ENCODE results near the gene KRIT1.

KRIT1 gene

DNA sequence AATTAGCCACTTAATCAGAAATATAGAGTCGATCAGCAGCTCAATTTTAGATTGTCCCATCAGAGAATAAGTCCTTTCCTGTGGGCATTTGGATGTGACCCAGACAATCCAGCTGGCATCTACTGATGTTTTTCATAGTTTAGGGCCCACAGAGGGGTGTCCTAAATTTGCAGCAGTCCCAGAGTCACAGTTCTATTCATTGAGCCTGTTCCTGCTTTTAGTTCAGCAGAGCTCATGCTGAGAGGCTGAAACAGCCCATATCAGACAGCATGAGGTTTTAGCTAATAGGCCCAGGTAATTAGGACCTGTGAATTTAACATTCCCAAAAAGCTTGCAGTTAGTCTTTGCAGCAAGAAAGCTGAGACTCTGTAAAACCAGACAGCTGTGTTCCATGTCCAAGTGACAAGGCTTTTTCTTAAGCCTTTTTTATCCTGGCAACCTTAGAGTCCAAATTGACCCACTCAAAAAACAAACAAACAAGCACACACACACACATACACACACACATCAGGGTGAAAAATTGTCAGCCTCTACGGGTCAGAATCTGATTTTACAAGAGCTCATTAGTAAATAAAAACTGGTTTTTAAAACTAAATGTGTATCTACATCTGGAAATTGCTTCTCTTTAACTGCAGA, 33.8 kb upstream of the KRIT1 start:
- TF ChIP-seq NFIC (IDR thresholded peaks at IDR 0.05) = no peak
- no peak for TF ChIP-seq FOXM1 (IDR thresholded peaks at IDR 0.05; ENCODE audit: borderline replicate concordance, low read depth)
- no peak for TF ChIP-seq TCF12 (IDR thresholded peaks at IDR 0.05; ENCODE audit: low read depth)
- no peak for TF ChIP-seq EP300 (IDR thresholded peaks at IDR 0.05; ENCODE audit: borderline replicate concordance)
- TF ChIP-seq RAD21 (IDR thresholded peaks at IDR 0.05; ENCODE audit: low read depth) = no peak
- TF ChIP-seq, protein P1, sequence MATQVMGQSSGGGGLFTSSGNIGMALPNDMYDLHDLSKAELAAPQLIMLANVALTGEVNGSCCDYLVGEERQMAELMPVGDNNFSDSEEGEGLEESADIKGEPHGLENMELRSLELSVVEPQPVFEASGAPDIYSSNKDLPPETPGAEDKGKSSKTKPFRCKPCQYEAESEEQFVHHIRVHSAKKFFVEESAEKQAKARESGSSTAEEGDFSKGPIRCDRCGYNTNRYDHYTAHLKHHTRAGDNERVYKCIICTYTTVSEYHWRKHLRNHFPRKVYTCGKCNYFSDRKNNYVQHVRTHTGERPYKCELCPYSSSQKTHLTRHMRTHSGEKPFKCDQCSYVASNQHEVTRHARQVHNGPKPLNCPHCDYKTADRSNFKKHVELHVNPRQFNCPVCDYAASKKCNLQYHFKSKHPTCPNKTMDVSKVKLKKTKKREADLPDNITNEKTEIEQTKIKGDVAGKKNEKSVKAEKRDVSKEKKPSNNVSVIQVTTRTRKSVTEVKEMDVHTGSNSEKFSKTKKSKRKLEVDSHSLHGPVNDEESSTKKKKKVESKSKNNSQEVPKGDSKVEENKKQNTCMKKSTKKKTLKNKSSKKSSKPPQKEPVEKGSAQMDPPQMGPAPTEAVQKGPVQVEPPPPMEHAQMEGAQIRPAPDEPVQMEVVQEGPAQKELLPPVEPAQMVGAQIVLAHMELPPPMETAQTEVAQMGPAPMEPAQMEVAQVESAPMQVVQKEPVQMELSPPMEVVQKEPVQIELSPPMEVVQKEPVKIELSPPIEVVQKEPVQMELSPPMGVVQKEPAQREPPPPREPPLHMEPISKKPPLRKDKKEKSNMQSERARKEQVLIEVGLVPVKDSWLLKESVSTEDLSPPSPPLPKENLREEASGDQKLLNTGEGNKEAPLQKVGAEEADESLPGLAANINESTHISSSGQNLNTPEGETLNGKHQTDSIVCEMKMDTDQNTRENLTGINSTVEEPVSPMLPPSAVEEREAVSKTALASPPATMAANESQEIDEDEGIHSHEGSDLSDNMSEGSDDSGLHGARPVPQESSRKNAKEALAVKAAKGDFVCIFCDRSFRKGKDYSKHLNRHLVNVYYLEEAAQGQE (IDR thresholded peaks at IDR 0.05; ENCODE audit: low read depth) = no peak
- no peak for TF ChIP-seq CREB1 (IDR thresholded peaks at IDR 0.05; ENCODE audit: low read depth)
- TF ChIP-seq EGR1 (IDR thresholded peaks at IDR 0.05) = no peak
- TF ChIP-seq TEAD4 (IDR thresholded peaks at IDR 0.05) = no peak
- TF ChIP-seq ZBTB7A (IDR thresholded peaks at IDR 0.05; ENCODE audit: low read depth) = no peak
- TF ChIP-seq, protein P2, sequence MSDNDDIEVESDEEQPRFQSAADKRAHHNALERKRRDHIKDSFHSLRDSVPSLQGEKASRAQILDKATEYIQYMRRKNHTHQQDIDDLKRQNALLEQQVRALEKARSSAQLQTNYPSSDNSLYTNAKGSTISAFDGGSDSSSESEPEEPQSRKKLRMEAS (IDR thresholded peaks at IDR 0.05) = no peak
- TF ChIP-seq, protein P3, sequence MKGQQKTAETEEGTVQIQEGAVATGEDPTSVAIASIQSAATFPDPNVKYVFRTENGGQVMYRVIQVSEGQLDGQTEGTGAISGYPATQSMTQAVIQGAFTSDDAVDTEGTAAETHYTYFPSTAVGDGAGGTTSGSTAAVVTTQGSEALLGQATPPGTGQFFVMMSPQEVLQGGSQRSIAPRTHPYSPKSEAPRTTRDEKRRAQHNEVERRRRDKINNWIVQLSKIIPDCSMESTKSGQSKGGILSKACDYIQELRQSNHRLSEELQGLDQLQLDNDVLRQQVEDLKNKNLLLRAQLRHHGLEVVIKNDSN (IDR thresholded peaks at IDR 0.05) = no peak
- no peak for TF ChIP-seq TAF1 (IDR thresholded peaks at IDR 0.05; ENCODE audit: low read depth)
- no peak for TF ChIP-seq CEBPB (IDR thresholded peaks at IDR 0.05)

DNA sequence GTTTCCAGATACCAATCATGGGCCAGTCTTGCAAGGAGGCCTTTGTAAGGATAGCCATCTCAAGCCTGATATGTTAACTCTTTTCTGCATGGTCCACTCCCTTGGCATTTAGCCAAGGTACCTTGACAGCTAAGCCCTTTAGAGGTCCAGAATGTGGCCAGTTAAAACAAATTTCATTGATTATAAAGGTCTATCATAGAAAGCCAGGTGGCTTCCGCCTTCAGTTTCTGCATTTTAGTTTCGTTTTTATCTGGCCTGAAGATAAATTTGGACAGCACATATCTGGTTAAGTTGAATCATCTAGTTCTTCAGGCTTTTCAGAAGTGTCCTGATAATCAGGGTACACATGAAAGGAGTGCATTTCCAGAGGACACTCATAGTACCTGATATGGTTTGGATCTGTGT, 30.7 kb upstream of the KRIT1 start:
- no peak for TF ChIP-seq ZBTB7A (IDR thresholded peaks at IDR 0.05; ENCODE audit: low read depth)
- no peak for TF ChIP-seq CEBPB (IDR thresholded peaks at IDR 0.05)
- TF ChIP-seq, protein P1 (IDR thresholded peaks at IDR 0.05; ENCODE audit: low read depth) = no peak
- TF ChIP-seq YY1 (IDR thresholded peaks at IDR 0.05; ENCODE audit: low read depth) = no peak
- TF ChIP-seq CREB1 (IDR thresholded peaks at IDR 0.05; ENCODE audit: low read depth) = no peak
- no peak for TF ChIP-seq EP300 (IDR thresholded peaks at IDR 0.05; ENCODE audit: borderline replicate concordance)

DNA sequence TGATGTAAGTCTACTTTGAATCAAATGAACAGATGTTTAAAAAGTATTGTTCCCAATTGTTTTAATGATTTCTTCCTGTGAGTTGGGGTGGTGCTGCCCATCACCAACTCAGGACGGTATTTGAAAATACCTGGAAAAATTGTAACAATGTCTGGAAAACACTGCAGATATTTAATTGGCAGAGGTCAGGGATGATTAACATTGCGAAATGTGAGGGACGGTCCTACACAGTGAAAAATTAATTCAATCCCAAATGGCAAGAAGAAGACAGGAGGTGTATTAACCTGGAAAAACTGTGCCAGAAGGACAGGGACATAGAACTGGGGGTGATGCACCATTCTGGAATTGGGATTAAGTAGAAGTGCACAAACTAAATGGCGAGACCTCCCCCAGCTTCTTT, 29.6 kb upstream of the KRIT1 start:
- TF ChIP-seq, protein P2 (IDR thresholded peaks at IDR 0.05) = no peak
- TF ChIP-seq, protein P3 (IDR thresholded peaks at IDR 0.05) = no peak
- TF ChIP-seq ZBTB7A (IDR thresholded peaks at IDR 0.05; ENCODE audit: low read depth) = no peak
- TF ChIP-seq TEAD4 (IDR thresholded peaks at IDR 0.05) = no peak
- TF ChIP-seq, protein P1 (IDR thresholded peaks at IDR 0.05; ENCODE audit: low read depth) = no peak
- TF ChIP-seq CEBPB (IDR thresholded peaks at IDR 0.05) = no peak
- no peak for TF ChIP-seq YY1 (IDR thresholded peaks at IDR 0.05; ENCODE audit: low read depth)
- no peak for TF ChIP-seq RAD21 (IDR thresholded peaks at IDR 0.05; ENCODE audit: low read depth)
- no peak for TF ChIP-seq CREB1 (IDR thresholded peaks at IDR 0.05; ENCODE audit: low read depth)
- TF ChIP-seq EGR1 (IDR thresholded peaks at IDR 0.05) = no peak
- no peak for TF ChIP-seq TCF12 (IDR thresholded peaks at IDR 0.05; ENCODE audit: low read depth)

DNA sequence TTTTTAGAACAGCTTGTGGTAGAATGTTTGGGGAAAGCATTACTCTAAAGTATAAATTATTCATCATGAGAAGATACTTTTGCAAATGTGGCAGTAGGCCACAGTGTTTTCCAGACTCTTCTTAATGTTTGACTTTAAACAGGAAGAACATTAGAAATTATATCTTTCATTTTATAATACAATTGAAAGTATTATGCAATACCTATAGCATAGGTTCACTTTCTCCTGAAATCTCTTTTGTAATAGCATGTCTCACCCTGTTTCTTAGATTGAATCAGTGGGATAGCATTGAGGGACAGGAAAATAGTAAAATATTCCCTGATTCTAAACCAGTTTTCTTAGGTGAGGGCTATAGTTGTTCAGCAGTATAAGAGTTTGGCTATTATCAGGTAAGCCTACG, 23.2 kb upstream of the KRIT1 start:
- TF ChIP-seq RAD21 (IDR thresholded peaks at IDR 0.05; ENCODE audit: low read depth) (no peak), TEAD4 (IDR thresholded peaks at IDR 0.05) (no peak), TAF1 (IDR thresholded peaks at IDR 0.05; ENCODE audit: low read depth) (no peak), NFIC (IDR thresholded peaks at IDR 0.05) (no peak), FOXM1 (IDR thresholded peaks at IDR 0.05; ENCODE audit: borderline replicate concordance, low read depth) (no peak), CEBPB (IDR thresholded peaks at IDR 0.05) (no peak), YY1 (IDR thresholded peaks at IDR 0.05; ENCODE audit: low read depth) (no peak), EGR1 (IDR thresholded peaks at IDR 0.05) (no peak)
- TF ChIP-seq, protein P1 (IDR thresholded peaks at IDR 0.05; ENCODE audit: low read depth) = no peak
- TF ChIP-seq, protein P3 (IDR thresholded peaks at IDR 0.05) = no peak
- TF ChIP-seq, protein P2 (IDR thresholded peaks at IDR 0.05) = no peak
